ENCODE measurements around the gene PSKH1. TPM values are rescaled to one million over a fixed set of nuclear protein-coding genes. Genes with fewer than 3 reads are reported as not detected.

The PSKH1 gene
- polyA plus RNA-seq, 2 of the 4 experiments (the other 2 are of a cell fraction) = 15.1 to 15.8 TPM

- TF ChIP-seq, protein P1, sequence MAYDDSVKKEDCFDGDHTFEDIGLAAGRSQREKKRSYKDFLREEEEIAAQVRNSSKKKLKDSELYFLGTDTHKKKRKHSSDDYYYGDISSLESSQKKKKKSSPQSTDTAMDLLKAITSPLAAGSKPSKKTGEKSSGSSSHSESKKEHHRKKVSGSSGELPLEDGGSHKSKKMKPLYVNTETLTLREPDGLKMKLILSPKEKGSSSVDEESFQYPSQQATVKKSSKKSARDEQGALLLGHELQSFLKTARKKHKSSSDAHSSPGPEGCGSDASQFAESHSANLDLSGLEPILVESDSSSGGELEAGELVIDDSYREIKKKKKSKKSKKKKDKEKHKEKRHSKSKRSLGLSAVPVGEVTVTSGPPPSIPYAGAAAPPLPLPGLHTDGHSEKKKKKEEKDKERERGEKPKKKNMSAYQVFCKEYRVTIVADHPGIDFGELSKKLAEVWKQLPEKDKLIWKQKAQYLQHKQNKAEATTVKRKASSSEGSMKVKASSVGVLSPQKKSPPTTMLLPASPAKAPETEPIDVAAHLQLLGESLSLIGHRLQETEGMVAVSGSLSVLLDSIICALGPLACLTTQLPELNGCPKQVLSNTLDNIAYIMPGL (CRISPR knock-in tag; IDR thresholded peaks at IDR 0.05; ENCODE audit: borderline replicate concordance) = no peak
Observed at GRCh38 chr16:67946966-67947558, 54.0 kb downstream of the PSKH1 start (continued).

- no peaks in the 10 kb centered on the region for H3K9me3 ChIP-seq
- H3K4me3 ChIP-seq = no peak overlapping the region
- no peaks in the 10 kb centered on the region for H3K4me1 ChIP-seq
- ChIA-PET POLR2A (no interaction called here), CTCF (interaction anchor here (1.2 to 6.3 kb wide), 3 partner anchors 12 to 280 kb away, joined by 3 to 29 read pairs (median 6); partner anchors contain the start of gene PSMB10)
- DNase-seq (ENCODE audit: low read depth in 1 of 2, low spot score in 1 of 2) (no peak), FAIRE-seq (no peak), ATAC-seq (peak in 1 of 2 experiments; percentile 3; a peak in 2 of 6 replicates)
- TF ChIP-seq JUN (IDR thresholded peaks at IDR 0.05) (no peak), HOXA7 (CRISPR knock-in tag; IDR thresholded peaks at IDR 0.05) (no peak), NPAS2 (CRISPR knock-in tag; IDR thresholded peaks at IDR 0.05; ENCODE audit: borderline replicate concordance) (no peak), RFX5 (IDR thresholded peaks at IDR 0.05) (no peak), HOXB13 (CRISPR knock-in tag; IDR thresholded peaks at IDR 0.05; ENCODE audit: low read depth) (no peak), HOXB5 (CRISPR knock-in tag; IDR thresholded peaks at IDR 0.05) (no peak), ZC3H11A (IDR thresholded peaks at IDR 0.05) (no peak), FOXS1 (CRISPR knock-in tag; IDR thresholded peaks at IDR 0.05) (no peak), CEBPB (IDR thresholded peaks at IDR 0.05) (no peak), ZFP36 (IDR thresholded peaks at IDR 0.05; ENCODE audit: borderline replicate concordance, partially characterized antibody) (no peak), RNF2 (IDR thresholded peaks at IDR 0.05; ENCODE audit: borderline replicate concordance, low read depth) (no peak), SMC3 (IDR thresholded peaks at IDR 0.05) (no peak), JUNB (IDR thresholded peaks at IDR 0.05) (no peak), CBX8 (IDR thresholded peaks at IDR 0.05) (no peak), BHLHE40 (IDR thresholded peaks at IDR 0.05; ENCODE audit: low read depth, low read length) (no peak), SREBF2 (IDR thresholded peaks at IDR 0.05) (no peak), HDAC2 (IDR thresholded peaks at IDR 0.05) (no peak), TP53 (CRISPR knock-in tag; IDR thresholded peaks at IDR 0.05) (no peak)
- TF ChIP-seq, protein P2, sequence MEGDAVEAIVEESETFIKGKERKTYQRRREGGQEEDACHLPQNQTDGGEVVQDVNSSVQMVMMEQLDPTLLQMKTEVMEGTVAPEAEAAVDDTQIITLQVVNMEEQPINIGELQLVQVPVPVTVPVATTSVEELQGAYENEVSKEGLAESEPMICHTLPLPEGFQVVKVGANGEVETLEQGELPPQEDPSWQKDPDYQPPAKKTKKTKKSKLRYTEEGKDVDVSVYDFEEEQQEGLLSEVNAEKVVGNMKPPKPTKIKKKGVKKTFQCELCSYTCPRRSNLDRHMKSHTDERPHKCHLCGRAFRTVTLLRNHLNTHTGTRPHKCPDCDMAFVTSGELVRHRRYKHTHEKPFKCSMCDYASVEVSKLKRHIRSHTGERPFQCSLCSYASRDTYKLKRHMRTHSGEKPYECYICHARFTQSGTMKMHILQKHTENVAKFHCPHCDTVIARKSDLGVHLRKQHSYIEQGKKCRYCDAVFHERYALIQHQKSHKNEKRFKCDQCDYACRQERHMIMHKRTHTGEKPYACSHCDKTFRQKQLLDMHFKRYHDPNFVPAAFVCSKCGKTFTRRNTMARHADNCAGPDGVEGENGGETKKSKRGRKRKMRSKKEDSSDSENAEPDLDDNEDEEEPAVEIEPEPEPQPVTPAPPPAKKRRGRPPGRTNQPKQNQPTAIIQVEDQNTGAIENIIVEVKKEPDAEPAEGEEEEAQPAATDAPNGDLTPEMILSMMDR (IDR thresholded peaks at IDR 0.05) = no peak
- H3K27ac ChIP-seq = no peak overlapping the region
- H3K4me2 ChIP-seq = no peak overlapping the region
- 85% methylated on average over 15 of the region's 15 CpGs for WGBS (ENCODE audit: missing lambda C conversion rate)
Observed at GRCh38 chr16:67948015-67948414, 55.0 kb downstream of the PSKH1 start.

GRCh38 chr16:67949645-67950044 is 56.6 kb downstream of the PSKH1 start:
- Histone ChIP-seq H3K9me3 (no peaks in the 10 kb centered on the region), H3K4me2 (no peak overlapping the region), H3K27ac (no peak overlapping the region), H3K4me3 (no peak overlapping the region), H3K4me1 (no peaks in the 10 kb centered on the region)
- DNase-seq (ENCODE audit: low read depth in 1 of 2, low spot score in 1 of 2) = no peak
- FAIRE-seq = no peak
- no peak for ATAC-seq
- ChIA-PET CTCF (interaction anchor here (0.8 to 8.4 kb wide), 7 partner anchors 8 to 133 kb away, joined by 3 to 54 read pairs (median 4); partner anchors contain the start of genes LCAT and PSMB10), POLR2A (interaction anchor here (1.4 kb wide), 1 partner anchor 14 kb away, joined by 4 read pairs; no protein-coding TSS in a partner anchor)
- WGBS (ENCODE audit: missing lambda C conversion rate) = 92% methylated on average over 7 of the region's 11 CpGs
- TF ChIP-seq, protein P3, sequence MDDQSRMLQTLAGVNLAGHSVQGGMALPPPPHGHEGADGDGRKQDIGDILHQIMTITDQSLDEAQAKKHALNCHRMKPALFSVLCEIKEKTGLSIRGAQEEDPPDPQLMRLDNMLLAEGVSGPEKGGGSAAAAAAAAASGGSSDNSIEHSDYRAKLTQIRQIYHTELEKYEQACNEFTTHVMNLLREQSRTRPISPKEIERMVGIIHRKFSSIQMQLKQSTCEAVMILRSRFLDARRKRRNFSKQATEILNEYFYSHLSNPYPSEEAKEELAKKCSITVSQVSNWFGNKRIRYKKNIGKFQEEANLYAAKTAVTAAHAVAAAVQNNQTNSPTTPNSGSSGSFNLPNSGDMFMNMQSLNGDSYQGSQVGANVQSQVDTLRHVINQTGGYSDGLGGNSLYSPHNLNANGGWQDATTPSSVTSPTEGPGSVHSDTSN (IDR thresholded peaks at IDR 0.05) = no peak
- TF ChIP-seq CHD4 (IDR thresholded peaks at IDR 0.05; ENCODE audit: borderline replicate concordance) (no peak), FOXS1 (CRISPR knock-in tag; IDR thresholded peaks at IDR 0.05) (no peak), HDAC2 (IDR thresholded peaks at IDR 0.05) (no peak), HOXB5 (CRISPR knock-in tag; IDR thresholded peaks at IDR 0.05) (no peak), RNF2 (IDR thresholded peaks at IDR 0.05; ENCODE audit: borderline replicate concordance, low read depth) (no peak), MAFK (IDR thresholded peaks at IDR 0.05; ENCODE audit: partially characterized antibody) (no peak), POLR2AphosphoS2 (conservative IDR thresholded peaks at IDR 0.05; ENCODE audit: low read length) (no peak), RCOR1 (IDR thresholded peaks at IDR 0.05; ENCODE audit: low read depth, low read length) (no peak), ZNF302 (CRISPR knock-in tag; IDR thresholded peaks at IDR 0.05) (no peak), SREBF2 (IDR thresholded peaks at IDR 0.05) (no peak), ZFP36 (IDR thresholded peaks at IDR 0.05; ENCODE audit: borderline replicate concordance, partially characterized antibody) (no peak)
- TF ChIP-seq, protein P4, sequence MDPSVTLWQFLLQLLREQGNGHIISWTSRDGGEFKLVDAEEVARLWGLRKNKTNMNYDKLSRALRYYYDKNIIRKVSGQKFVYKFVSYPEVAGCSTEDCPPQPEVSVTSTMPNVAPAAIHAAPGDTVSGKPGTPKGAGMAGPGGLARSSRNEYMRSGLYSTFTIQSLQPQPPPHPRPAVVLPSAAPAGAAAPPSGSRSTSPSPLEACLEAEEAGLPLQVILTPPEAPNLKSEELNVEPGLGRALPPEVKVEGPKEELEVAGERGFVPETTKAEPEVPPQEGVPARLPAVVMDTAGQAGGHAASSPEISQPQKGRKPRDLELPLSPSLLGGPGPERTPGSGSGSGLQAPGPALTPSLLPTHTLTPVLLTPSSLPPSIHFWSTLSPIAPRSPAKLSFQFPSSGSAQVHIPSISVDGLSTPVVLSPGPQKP (IDR thresholded peaks at IDR 0.05; ENCODE audit: low read depth, low read length) = no peak
- TF ChIP-seq, protein P5, sequence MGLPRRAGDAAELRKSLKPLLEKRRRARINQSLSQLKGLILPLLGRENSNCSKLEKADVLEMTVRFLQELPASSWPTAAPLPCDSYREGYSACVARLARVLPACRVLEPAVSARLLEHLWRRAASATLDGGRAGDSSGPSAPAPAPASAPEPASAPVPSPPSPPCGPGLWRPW (IDR thresholded peaks at IDR 0.05) = no peak
